ENCODE measurements around the gene TAS2R5.

DNA sequence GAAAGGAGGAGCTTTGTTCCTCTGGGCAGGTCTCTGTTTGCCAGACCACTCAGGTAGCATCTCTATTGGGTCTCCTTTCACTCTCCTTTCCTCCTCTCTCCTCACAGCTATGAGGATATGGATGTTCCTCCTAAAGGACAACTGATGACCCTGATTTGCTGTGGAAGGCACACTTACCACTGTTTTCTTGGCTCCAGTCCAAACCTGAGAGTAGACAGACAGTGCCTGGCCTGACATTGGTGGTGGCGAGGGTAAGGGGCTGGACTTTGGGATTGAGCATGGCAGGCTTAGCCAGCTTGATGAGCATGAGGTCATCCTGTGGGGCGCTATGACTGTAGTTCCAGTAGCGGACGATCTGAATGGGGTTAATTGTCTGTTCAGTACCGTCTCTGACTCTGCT, 47.7 kb downstream of the TAS2R5 start:
- TF ChIP-seq CTCF (conservative IDR thresholded peaks at IDR 0.05) (no peak), EZH2 (IDR thresholded peaks at IDR 0.05; ENCODE audit: low read depth) (no peak)
